Measurements from ENCODE around the gene STARD9. TPM values are rescaled to one million over a fixed set of nuclear protein-coding genes. Genes with fewer than 3 reads are reported as not detected.

The STARD9 gene
- total and polyA plus RNA-seq, 2 experiments from 2014 or later = 1.8 to 6.2 TPM

DNA sequence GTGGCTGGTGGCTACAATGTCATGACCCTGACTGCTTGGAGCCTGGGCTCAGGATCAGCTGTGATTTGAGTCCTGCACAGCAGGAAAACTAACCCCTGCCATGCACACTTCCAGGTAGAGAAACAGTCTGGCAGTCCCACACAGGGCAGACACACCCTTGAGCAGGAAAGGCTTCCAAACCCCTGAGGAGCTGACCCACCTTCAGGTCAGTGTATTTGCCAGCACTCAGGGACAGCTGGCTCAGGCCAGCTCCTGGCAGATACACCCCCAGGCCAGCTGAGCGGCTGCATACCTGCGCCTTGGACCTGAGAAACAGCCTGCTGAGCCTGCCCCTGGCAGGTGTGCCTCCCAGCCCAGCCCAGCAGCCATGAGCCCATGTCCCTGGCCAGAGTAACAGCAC lies 183.7 kb downstream of the STARD9 start:
- Histone ChIP-seq H2AFZ (no peak overlapping the region), H3F3A (replicated peaks; ENCODE audit: low read depth) (no peaks in the 10 kb centered on the region), H3K79me2 (replicated peaks; ENCODE audit: insufficient read depth) (peaks cover 7% of the 10 kb centered on the region), H4K20me1 (replicated peaks; ENCODE audit: insufficient read depth) (no peaks in the 10 kb centered on the region), H3K4me2 (no peak overlapping the region), H3K9me2 (ENCODE audit: insufficient read depth) (0 out of 2 replicates have a peak, but pooled peaks cover 2% of the 10 kb centered on the region), H3K27me3 (ENCODE audit: insufficient read depth) (no peaks in the 10 kb centered on the region), H3K36me3 (ENCODE audit: insufficient read depth) (peaks cover 3% of the 10 kb centered on the region; the same call in 1 of the 2 replicates), H3K27ac (ENCODE audit: low read depth) (no peak overlapping the region), H3K4me3 (no peak overlapping the region), H3K4me1 (ENCODE audit: insufficient read depth) (no peaks in the 10 kb centered on the region)
- peaks cover 4% of the 10 kb centered on the region for H3K4me1 Mint-ChIP-seq
- peaks cover 24% of the 10 kb centered on the region for H3K9me3 Mint-ChIP-seq
- ATAC-seq (peak; percentile 85), DNase-seq (ENCODE audit: low spot score) (peak; percentile 7)
- peaks cover 4% of the 10 kb centered on the region for H3K27me3 Mint-ChIP-seq (ENCODE audit: insufficient read depth, low read depth, poor library complexity)
- no peak overlapping the region for H3K27ac Mint-ChIP-seq
- peaks cover 29% of the 10 kb centered on the region for H3K36me3 Mint-ChIP-seq (ENCODE audit: low read depth)
- no peak overlapping the region for H3K4me3 Mint-ChIP-seq
- TF ChIP-seq CREB1 (CRISPR knock-in tag; IDR thresholded peaks at IDR 0.05; ENCODE audit: low read depth) (no peak), JUNB (IDR thresholded peaks at IDR 0.05; ENCODE audit: unreplicated experiment) (no peak), NANOG (IDR thresholded peaks at IDR 0.05; ENCODE audit: borderline replicate concordance) (no peak), ZNF331 (CRISPR knock-in tag; IDR thresholded peaks at IDR 0.05; ENCODE audit: low read depth) (no peak), EZH2 (IDR thresholded peaks at IDR 0.05; ENCODE audit: low read depth, unreplicated experiment) (no peak), POLR2AphosphoS5 (IDR thresholded peaks at IDR 0.05; ENCODE audit: low read depth) (no peak), STAT1 (IDR thresholded peaks at IDR 0.05; ENCODE audit: unreplicated experiment) (no peak)
- TF ChIP-seq, protein P1, sequence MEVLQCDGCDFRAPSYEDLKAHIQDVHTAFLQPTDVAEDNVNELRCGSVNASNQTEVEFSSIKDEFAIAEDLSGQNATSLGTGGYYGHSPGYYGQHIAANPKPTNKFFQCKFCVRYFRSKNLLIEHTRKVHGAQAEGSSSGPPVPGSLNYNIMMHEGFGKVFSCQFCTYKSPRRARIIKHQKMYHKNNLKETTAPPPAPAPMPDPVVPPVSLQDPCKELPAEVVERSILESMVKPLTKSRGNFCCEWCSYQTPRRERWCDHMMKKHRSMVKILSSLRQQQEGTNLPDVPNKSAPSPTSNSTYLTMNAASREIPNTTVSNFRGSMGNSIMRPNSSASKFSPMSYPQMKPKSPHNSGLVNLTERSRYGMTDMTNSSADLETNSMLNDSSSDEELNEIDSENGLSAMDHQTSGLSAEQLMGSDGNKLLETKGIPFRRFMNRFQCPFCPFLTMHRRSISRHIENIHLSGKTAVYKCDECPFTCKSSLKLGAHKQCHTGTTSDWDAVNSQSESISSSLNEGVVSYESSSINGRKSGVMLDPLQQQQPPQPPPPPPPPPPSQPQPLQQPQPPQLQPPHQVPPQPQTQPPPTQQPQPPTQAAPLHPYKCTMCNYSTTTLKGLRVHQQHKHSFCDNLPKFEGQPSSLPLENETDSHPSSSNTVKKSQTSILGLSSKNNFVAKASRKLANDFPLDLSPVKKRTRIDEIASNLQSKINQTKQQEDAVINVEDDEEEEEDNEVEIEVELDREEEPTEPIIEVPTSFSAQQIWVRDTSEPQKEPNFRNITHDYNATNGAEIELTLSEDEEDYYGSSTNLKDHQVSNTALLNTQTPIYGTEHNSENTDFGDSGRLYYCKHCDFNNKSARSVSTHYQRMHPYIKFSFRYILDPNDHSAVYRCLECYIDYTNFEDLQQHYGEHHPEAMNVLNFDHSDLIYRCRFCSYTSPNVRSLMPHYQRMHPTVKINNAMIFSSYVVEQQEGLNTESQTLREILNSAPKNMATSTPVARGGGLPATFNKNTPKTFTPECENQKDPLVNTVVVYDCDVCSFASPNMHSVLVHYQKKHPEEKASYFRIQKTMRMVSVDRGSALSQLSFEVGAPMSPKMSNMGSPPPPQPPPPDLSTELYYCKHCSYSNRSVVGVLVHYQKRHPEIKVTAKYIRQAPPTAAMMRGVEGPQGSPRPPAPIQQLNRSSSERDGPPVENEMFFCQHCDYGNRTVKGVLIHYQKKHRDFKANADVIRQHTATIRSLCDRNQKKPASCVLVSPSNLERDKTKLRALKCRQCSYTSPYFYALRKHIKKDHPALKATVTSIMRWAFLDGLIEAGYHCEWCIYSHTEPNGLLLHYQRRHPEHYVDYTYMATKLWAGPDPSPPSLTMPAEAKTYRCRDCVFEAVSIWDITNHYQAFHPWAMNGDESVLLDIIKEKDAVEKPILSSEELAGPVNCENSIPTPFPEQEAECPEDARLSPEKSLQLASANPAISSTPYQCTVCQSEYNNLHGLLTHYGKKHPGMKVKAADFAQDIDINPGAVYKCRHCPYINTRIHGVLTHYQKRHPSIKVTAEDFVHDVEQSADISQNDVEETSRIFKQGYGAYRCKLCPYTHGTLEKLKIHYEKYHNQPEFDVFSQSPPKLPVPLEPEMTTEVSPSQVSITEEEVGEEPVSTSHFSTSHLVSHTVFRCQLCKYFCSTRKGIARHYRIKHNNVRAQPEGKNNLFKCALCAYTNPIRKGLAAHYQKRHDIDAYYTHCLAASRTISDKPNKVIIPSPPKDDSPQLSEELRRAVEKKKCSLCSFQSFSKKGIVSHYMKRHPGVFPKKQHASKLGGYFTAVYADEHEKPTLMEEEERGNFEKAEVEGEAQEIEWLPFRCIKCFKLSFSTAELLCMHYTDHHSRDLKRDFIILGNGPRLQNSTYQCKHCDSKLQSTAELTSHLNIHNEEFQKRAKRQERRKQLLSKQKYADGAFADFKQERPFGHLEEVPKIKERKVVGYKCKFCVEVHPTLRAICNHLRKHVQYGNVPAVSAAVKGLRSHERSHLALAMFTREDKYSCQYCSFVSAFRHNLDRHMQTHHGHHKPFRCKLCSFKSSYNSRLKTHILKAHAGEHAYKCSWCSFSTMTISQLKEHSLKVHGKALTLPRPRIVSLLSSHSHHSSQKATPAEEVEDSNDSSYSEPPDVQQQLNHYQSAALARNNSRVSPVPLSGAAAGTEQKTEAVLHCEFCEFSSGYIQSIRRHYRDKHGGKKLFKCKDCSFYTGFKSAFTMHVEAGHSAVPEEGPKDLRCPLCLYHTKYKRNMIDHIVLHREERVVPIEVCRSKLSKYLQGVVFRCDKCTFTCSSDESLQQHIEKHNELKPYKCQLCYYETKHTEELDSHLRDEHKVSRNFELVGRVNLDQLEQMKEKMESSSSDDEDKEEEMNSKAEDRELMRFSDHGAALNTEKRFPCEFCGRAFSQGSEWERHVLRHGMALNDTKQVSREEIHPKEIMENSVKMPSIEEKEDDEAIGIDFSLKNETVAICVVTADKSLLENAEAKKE (CRISPR knock-in tag; IDR thresholded peaks at IDR 0.05) = no peak
- TF ChIP-seq, protein P2, sequence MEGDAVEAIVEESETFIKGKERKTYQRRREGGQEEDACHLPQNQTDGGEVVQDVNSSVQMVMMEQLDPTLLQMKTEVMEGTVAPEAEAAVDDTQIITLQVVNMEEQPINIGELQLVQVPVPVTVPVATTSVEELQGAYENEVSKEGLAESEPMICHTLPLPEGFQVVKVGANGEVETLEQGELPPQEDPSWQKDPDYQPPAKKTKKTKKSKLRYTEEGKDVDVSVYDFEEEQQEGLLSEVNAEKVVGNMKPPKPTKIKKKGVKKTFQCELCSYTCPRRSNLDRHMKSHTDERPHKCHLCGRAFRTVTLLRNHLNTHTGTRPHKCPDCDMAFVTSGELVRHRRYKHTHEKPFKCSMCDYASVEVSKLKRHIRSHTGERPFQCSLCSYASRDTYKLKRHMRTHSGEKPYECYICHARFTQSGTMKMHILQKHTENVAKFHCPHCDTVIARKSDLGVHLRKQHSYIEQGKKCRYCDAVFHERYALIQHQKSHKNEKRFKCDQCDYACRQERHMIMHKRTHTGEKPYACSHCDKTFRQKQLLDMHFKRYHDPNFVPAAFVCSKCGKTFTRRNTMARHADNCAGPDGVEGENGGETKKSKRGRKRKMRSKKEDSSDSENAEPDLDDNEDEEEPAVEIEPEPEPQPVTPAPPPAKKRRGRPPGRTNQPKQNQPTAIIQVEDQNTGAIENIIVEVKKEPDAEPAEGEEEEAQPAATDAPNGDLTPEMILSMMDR (conservative IDR thresholded peaks at IDR 0.05; ENCODE audit: low read depth in 2 of 2) = no peak
- TF ChIP-seq, protein P3, sequence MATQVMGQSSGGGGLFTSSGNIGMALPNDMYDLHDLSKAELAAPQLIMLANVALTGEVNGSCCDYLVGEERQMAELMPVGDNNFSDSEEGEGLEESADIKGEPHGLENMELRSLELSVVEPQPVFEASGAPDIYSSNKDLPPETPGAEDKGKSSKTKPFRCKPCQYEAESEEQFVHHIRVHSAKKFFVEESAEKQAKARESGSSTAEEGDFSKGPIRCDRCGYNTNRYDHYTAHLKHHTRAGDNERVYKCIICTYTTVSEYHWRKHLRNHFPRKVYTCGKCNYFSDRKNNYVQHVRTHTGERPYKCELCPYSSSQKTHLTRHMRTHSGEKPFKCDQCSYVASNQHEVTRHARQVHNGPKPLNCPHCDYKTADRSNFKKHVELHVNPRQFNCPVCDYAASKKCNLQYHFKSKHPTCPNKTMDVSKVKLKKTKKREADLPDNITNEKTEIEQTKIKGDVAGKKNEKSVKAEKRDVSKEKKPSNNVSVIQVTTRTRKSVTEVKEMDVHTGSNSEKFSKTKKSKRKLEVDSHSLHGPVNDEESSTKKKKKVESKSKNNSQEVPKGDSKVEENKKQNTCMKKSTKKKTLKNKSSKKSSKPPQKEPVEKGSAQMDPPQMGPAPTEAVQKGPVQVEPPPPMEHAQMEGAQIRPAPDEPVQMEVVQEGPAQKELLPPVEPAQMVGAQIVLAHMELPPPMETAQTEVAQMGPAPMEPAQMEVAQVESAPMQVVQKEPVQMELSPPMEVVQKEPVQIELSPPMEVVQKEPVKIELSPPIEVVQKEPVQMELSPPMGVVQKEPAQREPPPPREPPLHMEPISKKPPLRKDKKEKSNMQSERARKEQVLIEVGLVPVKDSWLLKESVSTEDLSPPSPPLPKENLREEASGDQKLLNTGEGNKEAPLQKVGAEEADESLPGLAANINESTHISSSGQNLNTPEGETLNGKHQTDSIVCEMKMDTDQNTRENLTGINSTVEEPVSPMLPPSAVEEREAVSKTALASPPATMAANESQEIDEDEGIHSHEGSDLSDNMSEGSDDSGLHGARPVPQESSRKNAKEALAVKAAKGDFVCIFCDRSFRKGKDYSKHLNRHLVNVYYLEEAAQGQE (IDR thresholded peaks at IDR 0.05; ENCODE audit: unreplicated experiment) = no peak

Measured in GM23338 (cell line).